CD4-positive, alpha-beta T cell treated with Interleukin-17A for 4 hours (primary cell): ENCODE results near the gene DDX5.
A peak's percentile ranks its signal among the peaks of the same experiment; 100 is the strongest.
"Not testable (repeated sequence)": the region's sequence is repeated elsewhere in the genome, so short reads cannot be mapped to it uniquely, and the experiment has no call there.

Source experiments
- DNase-seq: peaks from one replicate; pipeline ENCODE4 v3.0.0-alpha.2; 2020; ENCODE audit warnings: mixed read lengths

DDX5 gene

GRCh38 chr17:64506576-64507412 lies 705 bp upstream of the DDX5 start, which contains the start of gene CEP95:
CEP95 (plus strand) TSS chr17:64506977; CDS start chr17:64507098, 121 bp downstream.
- DNase-seq: peak; percentile 97

- peak; percentile 91 for DNase-seq
Observed at GRCh38 chr17:64505340-64506200, 519 bp downstream of the DDX5 start.

GRCh38 chr17:64504769-64505339 lies 1.2 kb downstream of the DDX5 start:
- no peak for DNase-seq

- no peak for DNase-seq
Observed at GRCh38 chr17:64503821-64504768, 2.0 kb downstream of the DDX5 start.

- DNase-seq: no peak
Observed at GRCh38 chr17:64503341-64503740, 2.7 kb downstream of the DDX5 start.

- no peak for DNase-seq
Observed at GRCh38 chr17:64502809-64503208, 3.3 kb downstream of the DDX5 start.

GRCh38 chr17:64502021-64502420 lies 4.1 kb downstream of the DDX5 start:
- no peak for DNase-seq

- DNase-seq: no peak
Observed at GRCh38 chr17:64500862-64501765, 5.0 kb downstream of the DDX5 start.

GRCh38 chr17:64500487-64500859 lies 5.6 kb downstream of the DDX5 start:
- no peak for DNase-seq

GRCh38 chr17:64499805-64500486 lies 6.1 kb downstream of the DDX5 start:
- no peak for DNase-seq

GRCh38 chr17:64498308-64499203 lies 7.5 kb downstream of the DDX5 start:
- no peak for DNase-seq

GRCh38 chr17:64497565-64498035 lies 8.5 kb downstream of the DDX5 start:
- no peak for DNase-seq

- peak; percentile 98 for DNase-seq
Observed at GRCh38 chr17:64496786-64497564, 9.1 kb downstream of the DDX5 start, which contains the start of gene POLG2. POLG2 (minus strand) TSS chr17:64497054; CDS start chr17:64496968, 86 bp downstream.

- DNase-seq: no peak
Observed at GRCh38 chr17:64496348-64496785, 9.7 kb downstream of the DDX5 start.

- DNase-seq: not testable (repeated sequence)
Observed at GRCh38 chr17:64495300-64495699, 10.8 kb downstream of the DDX5 start.

- no peak for DNase-seq
Observed at GRCh38 chr17:64494121-64494520, 12.0 kb downstream of the DDX5 start.

- peak; percentile 47 for DNase-seq
Observed at GRCh38 chr17:64492481-64493109, 13.5 kb downstream of the DDX5 start.

GRCh38 chr17:64491994-64492393 lies 14.1 kb downstream of the DDX5 start:
- DNase-seq: no peak
